HG03097 (cell line): ENCODE measurements around the gene TIMM22.

Experiments used
- ATAC-seq: cut with Tn5 transposase; IDR thresholded peaks from one replicate; pipeline ENCODE4 v1.9.1; 2021; ENCODE audit not compliant: unreplicated experiment, low FRiP score

The TIMM22 gene

GRCh38 chr17:1001640-1002411 is 4.9 kb downstream of the TIMM22 start:
- ATAC-seq: no peak

- ATAC-seq: no peak
Measured at GRCh38 chr17:1002412-1002753, 5.5 kb downstream of the TIMM22 start.

- ATAC-seq: no peak
Measured at GRCh38 chr17:1002771-1003555, 6.0 kb downstream of the TIMM22 start.

GRCh38 chr17:1003633-1003971 is 6.7 kb downstream of the TIMM22 start:
- ATAC-seq: no peak

- ATAC-seq: no peak
Measured at GRCh38 chr17:1003972-1004768, 7.2 kb downstream of the TIMM22 start.

GRCh38 chr17:1004769-1005295 is 7.9 kb downstream of the TIMM22 start:
- no peak for ATAC-seq

GRCh38 chr17:1005361-1005946 is 8.5 kb downstream of the TIMM22 start:
- ATAC-seq: no peak

GRCh38 chr17:1006054-1006453 is 9.1 kb downstream of the TIMM22 start:
- no peak for ATAC-seq

GRCh38 chr17:1007310-1008007 is 10.5 kb downstream of the TIMM22 start:
- ATAC-seq: no peak

- ATAC-seq: no peak
Measured at GRCh38 chr17:1008008-1008761, 11.3 kb downstream of the TIMM22 start.

GRCh38 chr17:1009229-1010085 is 12.5 kb downstream of the TIMM22 start:
- no peak for ATAC-seq

GRCh38 chr17:1010086-1010450 is 13.1 kb downstream of the TIMM22 start:
- no peak for ATAC-seq

GRCh38 chr17:1010586-1010985 is 13.7 kb downstream of the TIMM22 start:
- no peak for ATAC-seq

GRCh38 chr17:1011138-1011537 is 14.2 kb downstream of the TIMM22 start:
- no peak for ATAC-seq

GRCh38 chr17:1011760-1012735 is 15.1 kb downstream of the TIMM22 start:
- ATAC-seq: no peak

- no peak for ATAC-seq
Measured at GRCh38 chr17:1012823-1013728, 16.1 kb downstream of the TIMM22 start.

- no peak for ATAC-seq
Measured at GRCh38 chr17:1013729-1014090, 16.8 kb downstream of the TIMM22 start.
